AG04450 (cell line): ENCODE results near the gene KRTAP4-11. TPM values are rescaled to one million over a fixed set of nuclear protein-coding genes. Genes with fewer than 3 reads are reported as not detected.
A peak's percentile ranks its signal among the peaks of the same experiment; 100 is the strongest.

Experiments
- CTCF ChIA-PET: fragments of 300-600, 350-600 bp; formaldehyde crosslinking; extraction: SDS; loops from one replicate; lab custom pipeline; 2022; ENCODE audit warnings: antibody characterized with exemption, inconsistent platforms; lab: Charles Lee
- POLR2A ChIA-PET: fragments of 350-600 bp; formaldehyde crosslinking; extraction: SDS; loops from one replicate; lab custom pipeline; 2021; ENCODE audit warnings: antibody characterized with exemption, inconsistent platforms; lab: Yijun Ruan, JAX
- DNase-seq: peaks from one replicate; pipeline ENCODE4 v3.0.0-alpha.2; 2011; ENCODE audit warnings: low read depth, low spot score
- H3K27ac ChIP-seq: one replicate; pipeline ENCODE4 v1.5.1; 2012; ENCODE audit warnings: low read depth, low read length, control low read depth
- H3K27me3 ChIP-seq: one replicate; pipeline ENCODE4 v1.6.0; 2012; ENCODE audit warnings: low read length; ENCODE audit not compliant: control insufficient read depth, insufficient read depth
- H3K4me3 ChIP-seq: 2 replicates; pipeline ENCODE4 v1.5.1; 2011; ENCODE audit warnings: mild to moderate bottlenecking, low read depth, low read length, control low read depth
- H3K9me3 ChIP-seq: 2 replicates; pipeline ENCODE4 v1.5.1; 2012; ENCODE audit warnings: low read length; ENCODE audit not compliant: control insufficient read depth, insufficient read depth
- polyA plus RNA-seq: library from polyadenylated mRNA; depleted of rRNA; stranded (reverse); fragments of >200 nt; gene quantifications from 2 replicates; pipeline ENCODE4 v1.2.3, GENCODE V29; 2011; rRNA removed
- TF ChIP-seq, protein P1 (sequence below): IDR thresholded peaks from 2 replicates; pipeline ENCODE4 v1.5.1; 2011; ENCODE audit warnings: low read depth, low read length, control low read depth, inconsistent platforms

KRTAP4-11 gene
- polyA plus RNA-seq, 1 experiment: not detected

DNA sequence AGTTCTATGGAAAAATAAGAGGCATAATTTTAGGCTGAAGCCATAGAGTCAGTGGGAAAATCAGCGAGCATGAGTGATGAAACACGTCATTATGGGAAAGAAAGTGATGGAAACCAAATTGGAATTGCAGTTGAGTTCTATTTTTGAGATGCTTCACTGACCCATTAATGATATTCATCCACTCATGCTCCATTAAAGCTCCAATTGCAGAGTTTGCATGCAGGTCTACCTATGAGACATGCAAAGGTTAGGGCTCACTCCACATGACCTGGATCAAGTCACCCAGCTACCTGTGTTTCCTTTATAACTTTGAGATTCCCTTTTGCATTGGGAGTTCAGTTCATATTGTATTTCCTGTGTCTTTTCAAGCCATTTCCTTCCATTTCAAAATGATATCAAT is 44.5 kb downstream of the KRTAP4-11 start:
- Histone ChIP-seq H3K27me3 (no peaks in the 10 kb centered on the region), H3K9me3 (no peaks in the 10 kb centered on the region), H3K4me3 (no peak overlapping the region), H3K27ac (no peak overlapping the region)
- TF ChIP-seq, protein P1, sequence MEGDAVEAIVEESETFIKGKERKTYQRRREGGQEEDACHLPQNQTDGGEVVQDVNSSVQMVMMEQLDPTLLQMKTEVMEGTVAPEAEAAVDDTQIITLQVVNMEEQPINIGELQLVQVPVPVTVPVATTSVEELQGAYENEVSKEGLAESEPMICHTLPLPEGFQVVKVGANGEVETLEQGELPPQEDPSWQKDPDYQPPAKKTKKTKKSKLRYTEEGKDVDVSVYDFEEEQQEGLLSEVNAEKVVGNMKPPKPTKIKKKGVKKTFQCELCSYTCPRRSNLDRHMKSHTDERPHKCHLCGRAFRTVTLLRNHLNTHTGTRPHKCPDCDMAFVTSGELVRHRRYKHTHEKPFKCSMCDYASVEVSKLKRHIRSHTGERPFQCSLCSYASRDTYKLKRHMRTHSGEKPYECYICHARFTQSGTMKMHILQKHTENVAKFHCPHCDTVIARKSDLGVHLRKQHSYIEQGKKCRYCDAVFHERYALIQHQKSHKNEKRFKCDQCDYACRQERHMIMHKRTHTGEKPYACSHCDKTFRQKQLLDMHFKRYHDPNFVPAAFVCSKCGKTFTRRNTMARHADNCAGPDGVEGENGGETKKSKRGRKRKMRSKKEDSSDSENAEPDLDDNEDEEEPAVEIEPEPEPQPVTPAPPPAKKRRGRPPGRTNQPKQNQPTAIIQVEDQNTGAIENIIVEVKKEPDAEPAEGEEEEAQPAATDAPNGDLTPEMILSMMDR: no peak
- DNase-seq: no peak
- POLR2A ChIA-PET: no interaction called here
- CTCF ChIA-PET: no interaction called here

DNA sequence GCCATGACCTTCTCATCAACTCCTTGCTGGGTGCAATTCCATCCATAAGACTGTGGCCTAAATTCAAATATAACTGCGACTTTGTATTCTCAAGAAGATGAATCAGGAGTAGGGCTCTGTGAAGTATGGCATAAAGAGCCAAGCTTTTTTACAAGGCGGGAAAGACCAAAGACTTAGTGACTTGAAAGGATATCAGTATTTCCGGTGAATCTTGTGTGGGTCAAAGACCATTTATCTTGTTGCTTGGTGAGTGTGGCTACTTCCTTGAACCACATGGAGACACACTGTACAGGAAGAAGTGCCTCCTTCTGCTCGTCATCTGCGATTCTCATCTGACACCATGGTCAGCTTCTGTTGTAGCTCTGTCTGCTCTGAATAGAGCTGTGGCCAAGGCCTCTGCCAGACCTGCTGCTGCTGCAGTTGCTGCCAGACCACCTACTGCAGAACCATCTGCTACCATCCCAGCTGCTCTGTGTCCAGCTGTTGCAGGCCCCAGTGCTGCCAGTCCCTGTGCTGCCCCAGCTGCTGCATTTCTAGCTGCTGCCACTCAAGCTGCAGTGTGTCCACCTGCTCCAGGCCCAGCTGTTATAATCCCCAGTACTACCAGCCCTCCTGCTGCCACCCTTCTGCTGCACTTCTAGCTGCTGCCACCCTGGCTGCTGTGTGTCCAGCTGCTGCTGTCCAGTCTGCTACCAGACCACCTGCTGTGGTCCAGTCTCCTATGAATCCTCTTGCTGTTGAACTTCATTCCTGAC is 46.4 kb downstream of the KRTAP4-11 start:
- no peak overlapping the region for H3K27ac ChIP-seq
- CTCF ChIA-PET: no interaction called here
- TF ChIP-seq, protein P1: no peak
- no peaks in the 10 kb centered on the region for H3K9me3 ChIP-seq
- no peak overlapping the region for H3K4me3 ChIP-seq
- H3K27me3 ChIP-seq: no peaks in the 10 kb centered on the region
- no peak for DNase-seq
- POLR2A ChIA-PET: no interaction called here

DNA sequence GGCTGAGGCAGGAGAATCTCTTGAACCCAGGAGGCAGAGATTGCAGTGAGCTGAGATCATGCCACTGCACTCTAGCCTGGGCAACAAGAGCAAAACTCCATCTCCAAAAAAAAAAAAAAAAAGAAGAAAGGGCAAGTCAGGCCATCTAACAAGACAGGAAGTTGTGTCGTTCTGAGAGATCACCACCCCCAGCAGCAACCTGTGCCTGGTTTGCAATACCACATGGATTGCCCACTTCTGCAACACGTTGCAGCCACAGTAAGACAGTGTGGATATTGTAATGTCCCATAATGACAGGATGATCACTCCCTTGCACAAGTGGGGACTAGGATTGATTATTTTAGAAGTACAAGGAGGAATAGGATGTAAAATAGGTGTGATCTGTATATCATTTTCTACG is 49.1 kb downstream of the KRTAP4-11 start:
- Histone ChIP-seq H3K27ac (no peak overlapping the region), H3K4me3 (no peak overlapping the region), H3K9me3 (no peaks in the 10 kb centered on the region), H3K27me3 (no peaks in the 10 kb centered on the region)
- ChIA-PET POLR2A (no interaction called here), CTCF (no interaction called here)
- DNase-seq: no peak
- TF ChIP-seq, protein P1: no peak

DNA sequence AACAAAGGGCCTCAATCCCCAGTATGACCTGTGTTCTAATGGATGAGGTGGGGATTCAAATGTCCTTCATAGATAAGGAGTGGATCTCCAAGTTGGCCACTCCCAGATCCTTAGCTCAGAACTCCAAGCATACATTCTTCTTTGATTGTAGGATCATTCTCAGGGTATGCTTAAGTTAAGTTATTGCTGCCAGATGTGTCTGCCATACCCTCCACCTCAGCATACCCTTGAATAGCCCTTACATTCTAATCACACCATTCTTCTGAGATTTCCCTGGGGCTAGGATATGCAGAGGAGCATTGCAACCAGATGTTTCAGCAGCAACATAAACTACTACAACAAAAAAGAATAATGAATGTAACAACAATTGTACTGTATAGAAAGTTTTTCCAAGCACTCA is 50.9 kb downstream of the KRTAP4-11 start:
- no peak overlapping the region for H3K4me3 ChIP-seq
- CTCF ChIA-PET: no interaction called here
- peak; percentile 41 for DNase-seq
- no peaks in the 10 kb centered on the region for H3K9me3 ChIP-seq
- H3K27ac ChIP-seq: no peak overlapping the region
- POLR2A ChIA-PET: no interaction called here
- TF ChIP-seq, protein P1: no peak
- no peaks in the 10 kb centered on the region for H3K27me3 ChIP-seq

Other genes with a start within 250 kb of the KRTAP4-11 start
- not detected in 2 replicates for gene KRT20, start 233.1 kb downstream of the KRTAP4-11 start, polyA plus RNA-seq
- 0.06 TPM in 1 of 2 replicates, not detected in the other for gene KRT23, start 180.7 kb downstream of the KRTAP4-11 start, polyA plus RNA-seq
- 0.11 TPM in 1 of 2 replicates, not detected in the other for gene KRT39, start 151.4 kb downstream of the KRTAP4-11 start, polyA plus RNA-seq
- gene KRT40, start 134.0 kb downstream of the KRTAP4-11 start, polyA plus RNA-seq: not detected in 2 replicates
- gene KRTAP3-3, start 124.2 kb downstream of the KRTAP4-11 start, polyA plus RNA-seq: not detected in 2 replicates
- gene KRTAP3-2, start 118.5 kb downstream of the KRTAP4-11 start, polyA plus RNA-seq: not detected in 2 replicates
- not detected in 2 replicates for gene KRTAP3-1, start 109.2 kb downstream of the KRTAP4-11 start, polyA plus RNA-seq
- gene KRTAP1-5, start 91.2 kb downstream of the KRTAP4-11 start, polyA plus RNA-seq: 16.9 and 20.2 TPM in 2 replicates
- gene KRTAP1-4, start 88.2 kb downstream of the KRTAP4-11 start, polyA plus RNA-seq: not detected in 2 replicates
- not detected in 2 replicates for gene KRTAP1-3, start 83.5 kb downstream of the KRTAP4-11 start, polyA plus RNA-seq
- 0.19 and 0.27 TPM in 2 replicates for gene KRTAP1-1, start 76.9 kb downstream of the KRTAP4-11 start, polyA plus RNA-seq
- not detected in 2 replicates for gene KRTAP2-1, start 71.1 kb downstream of the KRTAP4-11 start, polyA plus RNA-seq
- gene KRTAP2-2, start 63.1 kb downstream of the KRTAP4-11 start, polyA plus RNA-seq: not detected in 2 replicates
- 1.3 and 2.5 TPM in 2 replicates for gene KRTAP2-3, start 58.3 kb downstream of the KRTAP4-11 start, polyA plus RNA-seq
- not detected in 2 replicates for gene KRTAP2-4, start 52.5 kb downstream of the KRTAP4-11 start, polyA plus RNA-seq
- not detected in 2 replicates for gene KRTAP4-7, start 34.2 kb downstream of the KRTAP4-11 start, polyA plus RNA-seq
- gene KRTAP4-8, start 20.2 kb downstream of the KRTAP4-11 start, polyA plus RNA-seq: not detected in 2 replicates
- gene KRTAP4-16, start 16.2 kb downstream of the KRTAP4-11 start, polyA plus RNA-seq: not detected in 2 replicates
- not detected in 2 replicates for gene KRTAP4-9, start 13.0 kb downstream of the KRTAP4-11 start, polyA plus RNA-seq
- gene KRTAP4-12, start 5.8 kb upstream of the KRTAP4-11 start, polyA plus RNA-seq: not detected in 2 replicates
- not detected in 2 replicates for gene KRTAP4-6, start 22.2 kb upstream of the KRTAP4-11 start, polyA plus RNA-seq
- not detected in 2 replicates for gene KRTAP4-5, start 31.5 kb upstream of the KRTAP4-11 start, polyA plus RNA-seq
- not detected in 2 replicates for gene KRTAP4-4, start 42.4 kb upstream of the KRTAP4-11 start, polyA plus RNA-seq
- not detected in 2 replicates for gene KRTAP4-3, start 49.8 kb upstream of the KRTAP4-11 start, polyA plus RNA-seq
- gene KRTAP4-2, start 59.8 kb upstream of the KRTAP4-11 start, polyA plus RNA-seq: not detected in 2 replicates
- not detected in 2 replicates for gene KRTAP4-1, start 66.5 kb upstream of the KRTAP4-11 start, polyA plus RNA-seq
- gene KRTAP9-1, start 71.5 kb upstream of the KRTAP4-11 start, polyA plus RNA-seq: not detected in 2 replicates
- not detected in 2 replicates for gene KRTAP9-2, start 108.3 kb upstream of the KRTAP4-11 start, polyA plus RNA-seq
- gene KRTAP9-3, start 114.1 kb upstream of the KRTAP4-11 start, polyA plus RNA-seq: not detected in 2 replicates
- not detected in 2 replicates for gene KRTAP9-8, start 119.6 kb upstream of the KRTAP4-11 start, polyA plus RNA-seq
- not detected in 2 replicates for gene KRTAP9-4, start 131.3 kb upstream of the KRTAP4-11 start, polyA plus RNA-seq
- not detected in 2 replicates for gene KRTAP9-9, start 137.0 kb upstream of the KRTAP4-11 start, polyA plus RNA-seq
- gene KRTAP9-6, start 147.0 kb upstream of the KRTAP4-11 start, polyA plus RNA-seq: not detected in 2 replicates
- gene KRTAP9-7, start 157.3 kb upstream of the KRTAP4-11 start, polyA plus RNA-seq: not detected in 2 replicates
- not detected in 2 replicates for gene KRTAP29-1, start 184.5 kb upstream of the KRTAP4-11 start, polyA plus RNA-seq
- not detected in 2 replicates for gene KRTAP16-1, start 190.9 kb upstream of the KRTAP4-11 start, polyA plus RNA-seq
- gene KRTAP17-1, start 197.3 kb upstream of the KRTAP4-11 start, polyA plus RNA-seq: not detected in 2 replicates
- not detected in 2 replicates for gene KRT33A, start 232.5 kb upstream of the KRTAP4-11 start, polyA plus RNA-seq